HepG2 (cell line): Measurements from ENCODE around the gene OIT3. TPM values are rescaled to one million over a fixed set of nuclear protein-coding genes. Genes with fewer than 3 reads are reported as not detected.

ENCODE experiments used
- ARNT2 ChIP-seq: sonication (generic); formaldehyde crosslinking; IDR thresholded peaks from 2 replicates; pipeline ENCODE4 v1.8.0; 2022; ENCODE audit warnings: mild to moderate bottlenecking, low read depth, missing genetic modification reagents, moderate library complexity
- BRF2 ChIP-seq: sonication (generic); formaldehyde crosslinking; IDR thresholded peaks from 2 replicates; pipeline ENCODE4 v1.8.1; 2022; ENCODE audit warnings: mild to moderate bottlenecking, missing genetic modification reagents
- ESRRA ChIP-seq: sonication (generic); formaldehyde crosslinking; IDR thresholded peaks from 2 replicates; pipeline ENCODE4 v1.5.1; 2020; ENCODE audit warnings: mild to moderate bottlenecking, low read depth, missing genetic modification reagents
- KDM4B ChIP-seq: sonication (generic); formaldehyde crosslinking; IDR thresholded peaks from 2 replicates; pipeline ENCODE4 v1.4.0; 2020; ENCODE audit warnings: missing genetic modification reagents
- LRRFIP1 ChIP-seq: sonication (generic); formaldehyde crosslinking; conservative IDR thresholded peaks from 2 replicates; pipeline ENCODE4 v1.4.0; 2020; ENCODE audit warnings: missing genetic modification reagents
- MTF2 ChIP-seq: sonication (generic); formaldehyde crosslinking; IDR thresholded peaks from 2 replicates; pipeline ENCODE4 v1.5.0; 2020; ENCODE audit warnings: missing genetic modification reagents, borderline replicate concordance
- PAXIP1 ChIP-seq: sonication (generic); formaldehyde crosslinking; conservative IDR thresholded peaks from 2 replicates; pipeline ENCODE4 v1.4.0; 2020; ENCODE audit warnings: mild to moderate bottlenecking, missing genetic modification reagents, moderate library complexity
- RBFOX2 ChIP-seq: fragments of 200-400 bp; formaldehyde crosslinking; IDR thresholded peaks from 2 replicates; pipeline ENCODE4 v1.6.1; 2017; ENCODE audit warnings: low read depth, mild to moderate bottlenecking, low read length
- SNAPC2 ChIP-seq: sonication (generic); formaldehyde crosslinking; IDR thresholded peaks from 2 replicates; pipeline ENCODE4 v1.8.1; 2022; ENCODE audit warnings: mild to moderate bottlenecking, missing genetic modification reagents
- THAP11 ChIP-seq: IDR thresholded peaks from 2 replicates; pipeline ENCODE4 v1.6.1; 2016; ENCODE audit warnings: missing biosample characterization, missing genetic modification reagents
- TMF1 ChIP-seq: sonication (generic); formaldehyde crosslinking; IDR thresholded peaks from 2 replicates; pipeline ENCODE4 v1.8.1; 2022; ENCODE audit warnings: low read depth, missing genetic modification reagents
- ZFP41 ChIP-seq: sonication (generic); formaldehyde crosslinking; IDR thresholded peaks from 2 replicates; pipeline ENCODE4 v1.4.0; 2020; ENCODE audit warnings: mild to moderate bottlenecking, missing genetic modification reagents, borderline replicate concordance
- ZNF160 ChIP-seq: sonication (generic); formaldehyde crosslinking; IDR thresholded peaks from 2 replicates; pipeline ENCODE4 v1.8.0; 2022; ENCODE audit warnings: mild to moderate bottlenecking, inconsistent platforms, missing genetic modification reagents
- ZNF292 ChIP-seq: sonication (generic); formaldehyde crosslinking; IDR thresholded peaks from 2 replicates; pipeline ENCODE4 v1.8.1; 2022; ENCODE audit warnings: mild to moderate bottlenecking, low read depth, missing genetic modification reagents, borderline replicate concordance
- ZNF430 ChIP-seq: sonication (generic); formaldehyde crosslinking; IDR thresholded peaks from 2 replicates; pipeline ENCODE4 v1.9.0; 2021; ENCODE audit warnings: mild to moderate bottlenecking, missing genetic modification reagents
- ZNF510 ChIP-seq: sonication (generic); formaldehyde crosslinking; IDR thresholded peaks from 2 replicates; pipeline ENCODE4 v1.4.0; 2020; ENCODE audit warnings: low read depth, mild to moderate bottlenecking, missing genetic modification reagents
- ZNF512B ChIP-seq: sonication (generic); formaldehyde crosslinking; IDR thresholded peaks from 2 replicates; pipeline ENCODE4 v1.5.1; 2020; ENCODE audit warnings: missing genetic modification reagents, mild to moderate bottlenecking, borderline replicate concordance
- ZNF678 ChIP-seq: sonication (generic); formaldehyde crosslinking; IDR thresholded peaks from 2 replicates; pipeline ENCODE4 v1.4.0; 2020; ENCODE audit warnings: mild to moderate bottlenecking, missing genetic modification reagents
- ZNF709 ChIP-seq: sonication (generic); formaldehyde crosslinking; IDR thresholded peaks from 2 replicates; pipeline ENCODE4 v1.5.0; 2020; ENCODE audit warnings: mild to moderate bottlenecking, missing genetic modification reagents
- polyA plus RNA-seq, 8 experiments: library from polyadenylated mRNA; depleted of rRNA in 3 of 8; stranded (reverse) in 7 of 8; unstranded in 1 of 8; fragments of >200 nt; fragmentation: Illumina TruSeq in 4 of 8; extraction: Trizol in 4 of 8; gene quantifications; 2 replicates each; pipeline versions ENCODE4 v1.2.1 to v1.2.3, GENCODE V29; 2011 to 2016; ENCODE audit warnings: low read depth in 4 of 8, missing spikeins in 1 of 8, mixed read lengths in 1 of 8; ENCODE audit not compliant: insufficient read depth in 1 of 8
- total RNA-seq, 5 experiments: library from RNA; depleted of rRNA; stranded (reverse); fragments of >200 nt; fragmentation: Illumina TruSeq; extraction: Trizol; gene quantifications; 2 replicates each; pipeline ENCODE4 v1.2.3, GENCODE V29; 2016; ENCODE audit warnings: low read depth in 1 of 5

Gene OIT3
- total and polyA plus RNA-seq, 2 of the 13 experiments (the other 11 are each of a cell fraction or from before 2014, with no cell fraction given), result not detected

GRCh38 chr10:72954596-72955554, 61.3 kb downstream of the OIT3 start, which contains the start of gene PLA2G12B (continued):
- TF ChIP-seq PAXIP1 (CRISPR knock-in tag) (peak; percentile 64), ZFP41 (CRISPR knock-in tag) (no peak), RBFOX2 (no peak), ZNF709 (CRISPR knock-in tag) (no peak), TMF1 (CRISPR knock-in tag) (no peak), LRRFIP1 (CRISPR knock-in tag) (no peak), ZNF430 (CRISPR knock-in tag) (0 out of 2 replicates have a peak, but pooled peaks have one; percentile 38), THAP11 (CRISPR knock-in tag) (no peak), ZNF292 (no peak), MTF2 (CRISPR knock-in tag) (no peak), SNAPC2 (no peak), ZNF160 (CRISPR knock-in tag) (no peak), KDM4B (CRISPR knock-in tag) (no peak), ZNF678 (CRISPR knock-in tag) (no peak), ZNF512B (CRISPR knock-in tag) (0 out of 2 replicates have a peak, but pooled peaks have one; percentile 7), ZNF510 (no peak), ARNT2 (no peak), ESRRA (CRISPR knock-in tag) (0 out of 2 replicates have a peak, but pooled peaks have one; percentile 8), BRF2 (CRISPR knock-in tag) (no peak)
